ENCODE results near the gene IFT43. TPM values are rescaled to one million over a fixed set of nuclear protein-coding genes. Genes with fewer than 3 reads are reported as not detected.

IFT43 gene
- total RNA-seq, 1 experiment from 2014 or later: 18.6 TPM

- Histone ChIP-seq H3K27ac (ENCODE audit: insufficient read length, low read depth, low read length) (no peak overlapping the region), H4K91ac (ENCODE audit: insufficient read length, low read depth, low read length) (no peak overlapping the region), H3K56ac (ENCODE audit: insufficient read length, low read depth, low read length) (no peak overlapping the region), H3K23me2 (ENCODE audit: insufficient read length, low read depth, low read length, poor library complexity, severe bottlenecking) (no peaks in the 10 kb centered on the region), H3K4ac (ENCODE audit: low read depth, low read length) (no peak overlapping the region), H2AK5ac (ENCODE audit: insufficient read length, low read length) (no peak overlapping the region), H2AFZ (ENCODE audit: low read length) (no peak overlapping the region), H2BK5ac (ENCODE audit: insufficient read length, low read length) (no peak overlapping the region), H3K9ac (ENCODE audit: extremely low read depth, insufficient read length, low read length) (no peak overlapping the region), H3K79me1 (ENCODE audit: insufficient read depth, low read depth, low read length, poor library complexity, severe bottlenecking) (no peaks in the 10 kb centered on the region), H3K4me1 (ENCODE audit: insufficient read depth, low read length) (peaks cover 20% of the 10 kb centered on the region), H3K18ac (ENCODE audit: insufficient read length, low read depth, low read length) (no peak overlapping the region), H3K14ac (ENCODE audit: insufficient read depth, low read length) (peak overlapping the region; percentile 44; the same call in 1 of the 2 replicates), H2BK15ac (ENCODE audit: low read depth, low read length) (no peak overlapping the region), H3K27me3 (ENCODE audit: insufficient read depth, low read length) (no peaks in the 10 kb centered on the region), H3K79me2 (ENCODE audit: insufficient read depth, low read length) (no peaks in the 10 kb centered on the region), H4K5ac (ENCODE audit: insufficient read length, low read depth, low read length) (no peak overlapping the region), H3K23ac (ENCODE audit: insufficient read length, low read depth, low read length) (no peak overlapping the region), H2BK20ac (ENCODE audit: low read depth, low read length, poor library complexity, severe bottlenecking) (no peak overlapping the region), H4K20me1 (ENCODE audit: control insufficient read depth, insufficient read depth, insufficient read length) (no peaks in the 10 kb centered on the region), H2BK120ac (ENCODE audit: low read depth, low read length, poor library complexity, severe bottlenecking) (no peak overlapping the region), H3T11ph (ENCODE audit: low read length) (no peak overlapping the region), H3K9me3 (ENCODE audit: control insufficient read depth, low read depth, low read length) (no peaks in the 10 kb centered on the region), H4K8ac (replicated peaks; ENCODE audit: insufficient read length, low read depth, low read length) (no peak overlapping the region), H2BK12ac (ENCODE audit: insufficient read length, low read depth, low read length) (no peak overlapping the region), H3K4me2 (ENCODE audit: insufficient read depth, insufficient read length, low read length) (no peak overlapping the region)
- Mint-ChIP-seq H3K27ac (no peak overlapping the region), H3K36me3 (ENCODE audit: insufficient read depth in 1 of 3, low read depth in 3 of 3) (no peaks in the 10 kb centered on the region; a peak in 1 of 7 replicates), H3K9me3 (no peaks in the 10 kb centered on the region), H3K4me1 (peaks cover 31% of the 10 kb centered on the region in 2 experiments), H3K27me3 (ENCODE audit: low read depth) (peaks cover 8% of the 10 kb centered on the region; the same call in 1 of the 2 replicates), H3K4me3 (no peak overlapping the region)
- no peak for TF ChIP-seq CTCF (conservative IDR thresholded peaks at IDR 0.05)
- DNase-seq: no peak
- no CpG with 5 or more reads among the region's 16 CpGs for WGBS (ENCODE audit: extremely low coverage, insufficient read length, low lambda C conversion rate)
Observed at GRCh38 chr14:76117789-76118484, 132.4 kb downstream of the IFT43 start.
